Measurements from ENCODE around the gene PHLDA3. TPM values are rescaled to one million over a fixed set of nuclear protein-coding genes. Genes with fewer than 3 reads are reported as not detected.

PHLDA3 gene
- total RNA-seq, 1 experiment from 2014 or later, result 22.1 TPM

GRCh38 chr1:201433609-201434008, 35.4 kb downstream of the PHLDA3 start (continued):
- TF ChIP-seq ZBTB33 (IDR thresholded peaks at IDR 0.05; ENCODE audit: extremely low read depth, insufficient replicate concordance, low read length), result no peak
- TF ChIP-seq FOSL1 (IDR thresholded peaks at IDR 0.05; ENCODE audit: low read depth), result no peak
- TF ChIP-seq CTCF (IDR thresholded peaks at IDR 0.05 in 2 of 3, conservative IDR thresholded peaks at IDR 0.05 in 1 of 3; ENCODE audit: borderline replicate concordance in 1 of 3, insufficient read depth in 1 of 3, low read depth in 2 of 3, low read length in 2 of 3), result no peak
- no peak for TF ChIP-seq EZH2 (IDR thresholded peaks at IDR 0.05)
- no peak for TF ChIP-seq EZH2phosphoT487 (IDR thresholded peaks at IDR 0.05; ENCODE audit: borderline replicate concordance)
- no peak for TF ChIP-seq POLR2A (IDR thresholded peaks at IDR 0.05; ENCODE audit: borderline replicate concordance, extremely low read depth, insufficient read depth, insufficient read length)

GRCh38 chr1:201430776-201431175, 38.2 kb downstream of the PHLDA3 start:
- Histone ChIP-seq H2AFZ (ENCODE audit: low read depth, low read length, poor library complexity, severe bottlenecking) (no peak overlapping the region), H4K20me1 (ENCODE audit: insufficient read depth) (no peaks in the 10 kb centered on the region), H3K4me1 (ENCODE audit: control insufficient read depth in 1 of 2, insufficient read depth in 2 of 2, low read length in 2 of 2) (peaks cover 4 to 7% of the 10 kb centered on the region in 2 experiments), H3K9me3 (ENCODE audit: control insufficient read depth in 1 of 2, insufficient read depth in 1 of 2, low read depth in 1 of 2, low read length in 2 of 2) (no peaks in the 10 kb centered on the region), H3K27ac (ENCODE audit: low read depth, low read length) (no peak overlapping the region), H3K9me2 (ENCODE audit: insufficient read depth) (no peaks in the 10 kb centered on the region), H3K4me3 (replicated peaks in 1 of 2; ENCODE audit: low read depth in 1 of 2, low read length in 2 of 2) (no peak overlapping the region), H3K9ac (ENCODE audit: low read length) (no peak overlapping the region), H3K36me3 (ENCODE audit: control insufficient read depth in 1 of 2, insufficient read depth in 2 of 2, low read length in 2 of 2) (no peaks in the 10 kb centered on the region), H3K79me2 (ENCODE audit: insufficient read depth, low read length) (no peaks in the 10 kb centered on the region), H3K4me2 (ENCODE audit: low read length) (no peak overlapping the region), H3K27me3 (ENCODE audit: insufficient read depth, low read length) (no peaks in the 10 kb centered on the region)
- ChIA-PET CTCF (no interaction called here), POLR2A (no interaction called here), RAD21 (ENCODE audit: low non-redundant PET in 1 of 2, low total read pairs in 2 of 2, uncharacterized antibody in 2 of 2, unreplicated experiment in 2 of 2) (no interaction called here)
- no TSS peak for BruUV-seq (replicated peaks)
- ATAC-seq (no peak), DNase-seq (ENCODE audit: low read depth, low spot score) (no peak)
- TF ChIP-seq EZH2 (IDR thresholded peaks at IDR 0.05) (no peak), SP1 (IDR thresholded peaks at IDR 0.05; ENCODE audit: low read depth) (no peak)
- intact Hi-C loops (cut with micrococcal nuclease), result no loop called here
